OCI-LY7 (cell line): Measurements from ENCODE around the gene ZCCHC3. TPM values are rescaled to one million over a fixed set of nuclear protein-coding genes. Genes with fewer than 3 reads are reported as not detected.

ENCODE experiments used
- BruUV-seq: library from RNA; stranded (reverse); fragments of 400-500 nt; replicated peaks from 2 replicates; lab custom pipeline; 2021; lab: Mats Ljungman, UMichigan
- CTCF ChIA-PET: fragments of 300-600 bp; sonication (Branson Sonifier 250); formaldehyde crosslinking; loops from one replicate; lab custom pipeline; 2022; ENCODE audit warnings: antibody characterized with exemption; ENCODE audit not compliant: unreplicated experiment; lab: Charles Lee
- POLR2A ChIA-PET: fragments of 300-600 bp; sonication (Branson Sonifier 250); formaldehyde crosslinking; loops from one replicate; lab custom pipeline; 2022; ENCODE audit warnings: antibody characterized with exemption; lab: Charles Lee
- DNase-seq: peaks from one replicate; pipeline ENCODE4 v3.0.0-alpha.2; 2015; ENCODE audit warnings: low spot score
- H2AFZ ChIP-seq: fragments of 200-600 bp; sonication (generic), shearing (Covaris generic); 2 replicates; pipeline ENCODE4 v1.6.1; 2014; ENCODE audit warnings: mild to moderate bottlenecking, antibody characterized with exemption, low read length, moderate library complexity
- H3K27ac ChIP-seq: fragments of 200-600 bp; sonication (generic); 2 replicates; pipeline ENCODE4 v1.5.1; 2014; ENCODE audit warnings: mixed run types, low read depth, mild to moderate bottlenecking, moderate library complexity, low read length, inconsistent platforms; ENCODE audit not compliant: poor library complexity, severe bottlenecking
- H3K36me3 ChIP-seq: fragments of 200-600 bp; sonication (generic); 2 replicates; pipeline ENCODE4 v1.6.1; 2014; ENCODE audit warnings: mild to moderate bottlenecking, antibody characterized with exemption, low read length, moderate library complexity, mixed read lengths; ENCODE audit not compliant: insufficient read depth
- H3K4me1 ChIP-seq: fragments of 200-600 bp; sonication (generic); 2 replicates; pipeline ENCODE4 v1.5.1; 2014; ENCODE audit warnings: mild to moderate bottlenecking, low read length; ENCODE audit not compliant: insufficient read depth, poor library complexity, severe bottlenecking
- H3K4me2 ChIP-seq: fragments of 200-600 bp; sonication (generic); 2 replicates; pipeline ENCODE4 v1.6.1; 2014; ENCODE audit warnings: mild to moderate bottlenecking, low read length
- H3K4me3 ChIP-seq: fragments of 200-600 bp; sonication (generic); 2 replicates; pipeline ENCODE4 v1.5.1; 2014; ENCODE audit warnings: mild to moderate bottlenecking, low read depth, low read length; ENCODE audit not compliant: poor library complexity, severe bottlenecking
- H3K79me2 ChIP-seq: fragments of 200-600 bp; sonication (generic); 2 replicates; pipeline ENCODE4 v1.6.1; 2016; ENCODE audit warnings: low read depth, mild to moderate bottlenecking, low read length, moderate library complexity, mixed read lengths; ENCODE audit not compliant: insufficient read depth
- H3K9me2 ChIP-seq: fragments of 200-600 bp; sonication (generic); 2 replicates; pipeline ENCODE4 v1.6.1; 2016; ENCODE audit warnings: mild to moderate bottlenecking, low read length, mixed read lengths; ENCODE audit not compliant: insufficient read depth
- H3K9me3 ChIP-seq: fragments of 200-600 bp; sonication (generic); 2 replicates; pipeline ENCODE4 v1.6.1; 2014; ENCODE audit warnings: mild to moderate bottlenecking, mixed run types, low read length, mixed read lengths
- H4K20me1 ChIP-seq: fragments of 200-600 bp; sonication (generic); 2 replicates; pipeline ENCODE4 v1.6.1; 2014; ENCODE audit warnings: mild to moderate bottlenecking, antibody characterized with exemption, low read length, moderate library complexity, mixed read lengths; ENCODE audit not compliant: insufficient read depth
- CTCF ChIP-seq: fragments of 200-600 bp; sonication (generic); conservative IDR thresholded peaks from 2 replicates; pipeline ENCODE4 v1.5.1; 2014; ENCODE audit warnings: mild to moderate bottlenecking, antibody characterized with exemption, low read length, moderate library complexity, mixed read lengths
- EZH2phosphoT487 ChIP-seq: fragments of 200-600 bp; sonication (generic); IDR thresholded peaks from 2 replicates; pipeline ENCODE4 v1.6.1; 2018; ENCODE audit warnings: low read depth, borderline replicate concordance, mild to moderate bottlenecking, mixed run types, antibody characterized with exemption, low read length, moderate library complexity, mixed read lengths
- intact Hi-C: fragments of 100-400 bp; cut with micrococcal nuclease; formaldehyde crosslinking; loops from one replicate; pipeline ENCODE4 v1.10.0; 2022; ENCODE audit not compliant: unreplicated experiment
- total RNA-seq, 2 experiments: library from RNA; depleted of rRNA in 1 of 2; stranded (reverse); fragments of >200 nt in 1 of 2; shearing (Covaris generic) in 1 of 2; gene quantifications; 2 replicates each; pipeline ENCODE4 v1.2.3, GENCODE V29; 2014 to 2022

The ZCCHC3 gene
- total RNA-seq, 2 experiments from 2014 or later: 35.6 to 45.3 TPM

- H3K36me3 ChIP-seq: peaks cover 36% of the 10 kb centered on the region
- H3K4me1 ChIP-seq: peaks cover 36% of the 10 kb centered on the region
- H3K9me2 ChIP-seq: no peaks in the 10 kb centered on the region
- TF ChIP-seq CTCF: no peak
- TF ChIP-seq EZH2phosphoT487: no peak
- peak overlapping the region; percentile 91 for H3K4me2 ChIP-seq
- intact Hi-C loops: no loop called here
- H4K20me1 ChIP-seq: peaks cover 19% of the 10 kb centered on the region; the same call in 1 of the 2 replicates
- DNase-seq: peak; percentile 95
- CTCF ChIA-PET: no interaction called here
- H3K27ac ChIP-seq: peak overlapping the region; percentile 85
- POLR2A ChIA-PET: no interaction called here
- no peaks in the 10 kb centered on the region for H3K9me3 ChIP-seq
- H2AFZ ChIP-seq: 0 out of 2 replicates have a peak overlapping the region, but pooled peaks have one; percentile 4
- TSS peak; percentile 61 for BruUV-seq
- peak overlapping the region; percentile 98 for H3K4me3 ChIP-seq
- H3K79me2 ChIP-seq: peaks cover 35% of the 10 kb centered on the region
These were observed 30.0 kb downstream of the ZCCHC3 start for GRCh38 chr20:327186-328026.

GRCh38 chr20:328027-328974 is 30.9 kb downstream of the ZCCHC3 start:
- POLR2A ChIA-PET: interaction anchor here (0.5 to 0.7 kb wide), 4 partner anchors 38 to 1698 kb away, joined by 3 to 5 read pairs (median 4); no protein-coding TSS in a partner anchor

More at GRCh38 chr20:328027-328974, 30.9 kb downstream of the ZCCHC3 start:
- Histone ChIP-seq H4K20me1 (peaks cover 19% of the 10 kb centered on the region; the same call in 1 of the 2 replicates), H3K36me3 (peaks cover 36% of the 10 kb centered on the region), H3K4me2 (peak overlapping the region; percentile 91), H2AFZ (no peak overlapping the region), H3K4me3 (peak overlapping the region; percentile 98), H3K9me3 (no peaks in the 10 kb centered on the region), H3K9me2 (no peaks in the 10 kb centered on the region), H3K4me1 (peaks cover 30% of the 10 kb centered on the region), H3K79me2 (peaks cover 35% of the 10 kb centered on the region), H3K27ac (peak overlapping the region; percentile 85)
- CTCF ChIA-PET: no interaction called here
- DNase-seq: no peak
- intact Hi-C loops: no loop called here
- BruUV-seq: no TSS peak
- TF ChIP-seq EZH2phosphoT487 (no peak), CTCF (no peak)
